Glomerular visceral epithelial cell (primary cell): Measurements from ENCODE around the gene STX18.
A peak's percentile ranks its signal among the peaks of the same experiment; 100 is the strongest.
"Not testable (repeated sequence)": the region's sequence is repeated elsewhere in the genome, so short reads cannot be mapped to it uniquely, and the experiment has no call there.

Experiments used
- DNase-seq: peaks from one replicate; pipeline ENCODE4 v3.0.0-alpha.2; 2016; ENCODE audit errors: extremely low spot score

The STX18 gene

GRCh38 chr4:4541661-4542570 is at the start of gene STX18:
Gene STX18 (minus strand): TSS chr4:4542048. CDS start chr4:4541964, 84 bp downstream.
- peak; percentile 87 for DNase-seq

GRCh38 chr4:4591071-4591470 is 49.2 kb upstream of the STX18 start:
- DNase-seq = no peak

- DNase-seq = no peak
These were observed 48.7 kb upstream of the STX18 start for GRCh38 chr4:4590546-4590945.

- DNase-seq = no peak
These were observed 43.3 kb upstream of the STX18 start for GRCh38 chr4:4585012-4585670.

- no peak for DNase-seq
These were observed 41.8 kb upstream of the STX18 start for GRCh38 chr4:4583606-4584005.

GRCh38 chr4:4582653-4583052 is 40.8 kb upstream of the STX18 start:
- no peak for DNase-seq

GRCh38 chr4:4580494-4580893 is 38.6 kb upstream of the STX18 start:
- no peak for DNase-seq

GRCh38 chr4:4578981-4579380 is 37.1 kb upstream of the STX18 start:
- DNase-seq = no peak

GRCh38 chr4:4577359-4577875 is 35.6 kb upstream of the STX18 start:
- DNase-seq = no peak

- peak; percentile 45 for DNase-seq
These were observed 33.7 kb upstream of the STX18 start for GRCh38 chr4:4575284-4576211.

- DNase-seq = peak; percentile 71
These were observed 32.9 kb upstream of the STX18 start for GRCh38 chr4:4574792-4575191.

- DNase-seq = no peak
These were observed 32.2 kb upstream of the STX18 start for GRCh38 chr4:4574052-4574451.

- DNase-seq = no peak
These were observed 31.0 kb upstream of the STX18 start for GRCh38 chr4:4572821-4573220.

- not testable (repeated sequence) for DNase-seq
These were observed 28.0 kb upstream of the STX18 start for GRCh38 chr4:4569861-4570260.

- DNase-seq = no peak
These were observed 27.1 kb upstream of the STX18 start for GRCh38 chr4:4568806-4569427.

GRCh38 chr4:4566359-4566758 is 24.5 kb upstream of the STX18 start:
- DNase-seq = not testable (repeated sequence)

- no peak for DNase-seq
These were observed 22.7 kb upstream of the STX18 start for GRCh38 chr4:4564522-4564921.

- DNase-seq = no peak
These were observed 18.8 kb upstream of the STX18 start for GRCh38 chr4:4560642-4561041.

- no peak for DNase-seq
These were observed 18.3 kb upstream of the STX18 start for GRCh38 chr4:4560136-4560535.

- DNase-seq = no peak
These were observed 17.7 kb upstream of the STX18 start for GRCh38 chr4:4559596-4559995.

GRCh38 chr4:4558881-4559280 is 17.0 kb upstream of the STX18 start:
- DNase-seq = no peak
